GM19452 (cell line): ENCODE data around the gene FBXW7.

Experiments used
- ATAC-seq: cut with Tn5 transposase; IDR thresholded peaks from one replicate; pipeline ENCODE4 v1.9.1; 2021; ENCODE audit not compliant: unreplicated experiment

FBXW7 gene

GRCh38 chr4:152346526-152346925 lies 189.4 kb downstream of the FBXW7 start:
- no peak for ATAC-seq

GRCh38 chr4:152344001-152344400 lies 191.9 kb downstream of the FBXW7 start:
- no peak for ATAC-seq

GRCh38 chr4:152342293-152342692 lies 193.6 kb downstream of the FBXW7 start:
- no peak for ATAC-seq

- ATAC-seq = no peak
Observed at GRCh38 chr4:152340818-152341217, 195.1 kb downstream of the FBXW7 start.

- no peak for ATAC-seq
Observed at GRCh38 chr4:152339576-152339975, 196.3 kb downstream of the FBXW7 start.

- ATAC-seq = no peak
Observed at GRCh38 chr4:152334931-152335330, 201.0 kb downstream of the FBXW7 start.

GRCh38 chr4:152331042-152331441 lies 204.8 kb downstream of the FBXW7 start:
- ATAC-seq = no peak

- ATAC-seq = no peak
Observed at GRCh38 chr4:152328582-152328981, 207.3 kb downstream of the FBXW7 start.

GRCh38 chr4:152327606-152328453 lies 208.1 kb downstream of the FBXW7 start:
- ATAC-seq = no peak

GRCh38 chr4:152325831-152326230 lies 210.1 kb downstream of the FBXW7 start:
- ATAC-seq = no peak

GRCh38 chr4:152323221-152323620 lies 212.7 kb downstream of the FBXW7 start:
- ATAC-seq = no peak

GRCh38 chr4:152322656-152323055 lies 213.2 kb downstream of the FBXW7 start:
- ATAC-seq = no peak

GRCh38 chr4:152321923-152322322 lies 214.0 kb downstream of the FBXW7 start:
- ATAC-seq = no peak

GRCh38 chr4:152321398-152321797 lies 214.5 kb downstream of the FBXW7 start:
- ATAC-seq = no peak

GRCh38 chr4:152316969-152317368 lies 218.9 kb downstream of the FBXW7 start:
- no peak for ATAC-seq

GRCh38 chr4:152310257-152310656 lies 225.6 kb downstream of the FBXW7 start:
- ATAC-seq = no peak

- ATAC-seq = no peak
Observed at GRCh38 chr4:152309418-152309817, 226.5 kb downstream of the FBXW7 start.

- no peak for ATAC-seq
Observed at GRCh38 chr4:152308951-152309350, 226.9 kb downstream of the FBXW7 start.

GRCh38 chr4:152307669-152308068 lies 228.2 kb downstream of the FBXW7 start:
- ATAC-seq = no peak

GRCh38 chr4:152306541-152306940 lies 229.4 kb downstream of the FBXW7 start:
- ATAC-seq = no peak

- peak; percentile 95 for ATAC-seq
Observed at GRCh38 chr4:152304220-152304619, 231.7 kb downstream of the FBXW7 start.

GRCh38 chr4:152301381-152301780 lies 234.5 kb downstream of the FBXW7 start:
- ATAC-seq = no peak

- ATAC-seq = no peak
Observed at GRCh38 chr4:152299553-152299952, 236.3 kb downstream of the FBXW7 start.
